Fibroblast of skin of right quadriceps (primary cell): ENCODE measurements around the gene SYNM.
"Not testable (repeated sequence)": the region's sequence is repeated elsewhere in the genome, so short reads cannot be mapped to it uniquely, and the experiment has no call there.

Source experiments
- DNase-seq: peaks from one replicate; pipeline ENCODE4 v3.0.0-alpha.2; 2013

The SYNM gene

DNA sequence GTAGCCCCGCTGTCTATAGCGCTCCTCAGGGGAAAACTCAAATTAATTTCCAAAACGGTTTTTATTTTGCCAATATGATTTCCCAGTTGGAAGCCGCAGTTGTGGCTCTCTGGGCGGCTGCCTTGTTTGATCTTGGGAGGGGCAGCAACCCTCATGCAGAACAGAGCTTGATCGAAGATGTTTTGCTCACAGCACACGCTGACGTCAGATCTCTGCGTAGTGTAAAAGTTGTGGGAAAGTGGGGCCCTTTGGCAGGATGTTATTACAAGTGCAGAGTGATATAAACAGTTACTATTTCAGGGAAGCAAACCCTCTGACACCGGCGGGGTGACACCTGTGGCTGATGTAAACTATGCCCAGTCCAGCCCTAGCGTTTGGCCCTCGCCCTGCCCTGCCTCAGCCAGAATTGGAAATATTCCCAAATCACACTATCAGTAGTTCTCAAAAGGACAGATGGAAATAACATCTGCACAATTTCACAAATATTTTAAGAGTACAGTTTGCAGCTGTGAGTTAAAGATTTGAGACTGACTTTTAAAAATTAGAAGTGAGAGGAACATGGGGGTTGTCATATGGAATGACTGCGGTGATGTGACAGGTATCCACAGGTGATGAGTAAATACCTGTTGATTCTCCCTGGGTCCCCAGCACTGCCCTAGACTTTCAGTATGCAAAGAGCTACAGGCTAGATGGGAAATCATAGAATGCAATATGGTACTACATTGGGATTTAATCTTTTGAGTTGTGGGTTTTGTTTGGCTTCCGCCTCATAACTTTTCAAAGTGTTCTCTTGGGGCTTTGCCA, 1.7 kb downstream of the SYNM start:
- no peak for DNase-seq

DNA sequence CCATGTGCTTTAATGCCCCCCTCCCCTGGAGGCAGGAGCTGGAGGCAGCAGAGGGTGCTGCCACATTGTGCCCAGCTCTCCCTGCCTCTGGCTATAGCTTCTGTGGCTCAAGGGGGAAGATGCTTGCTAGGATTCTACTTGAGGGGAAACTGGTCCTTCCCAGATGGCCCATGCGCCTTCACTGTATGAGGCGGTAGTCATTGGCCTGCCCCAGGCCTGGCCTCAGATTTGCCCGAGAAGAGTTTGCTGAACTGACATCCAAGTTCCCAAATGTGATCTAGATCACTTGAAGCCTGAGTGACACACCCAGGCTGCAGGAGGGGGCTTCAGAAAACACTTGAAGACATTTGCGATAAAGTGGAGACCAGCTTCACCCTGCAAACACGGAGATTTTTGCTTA, 4.1 kb downstream of the SYNM start:
- DNase-seq = no peak

DNA sequence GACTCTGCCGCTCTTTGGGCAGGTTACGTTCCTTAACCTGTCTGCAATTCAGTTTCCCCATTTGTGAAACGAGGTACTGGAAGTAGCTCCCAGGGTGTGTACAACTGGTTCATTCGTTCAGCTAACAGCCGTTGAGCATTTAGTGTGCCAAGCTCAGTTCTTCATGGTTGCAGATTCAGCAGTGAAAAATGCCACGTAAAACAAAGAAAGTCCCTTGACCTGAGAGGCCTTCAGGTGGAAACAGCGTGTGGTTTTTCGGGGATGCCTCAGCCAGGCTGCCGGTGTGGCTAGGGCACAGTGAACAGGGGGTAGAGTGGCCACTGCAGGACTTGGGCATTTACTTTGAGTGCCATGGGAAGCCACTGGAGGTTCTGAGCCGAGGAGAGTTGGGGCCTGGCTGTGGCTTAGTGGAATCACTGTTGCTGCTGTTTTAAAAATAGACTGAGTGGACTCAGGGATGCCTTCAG, 4.7 kb downstream of the SYNM start:
- DNase-seq = no peak

DNA sequence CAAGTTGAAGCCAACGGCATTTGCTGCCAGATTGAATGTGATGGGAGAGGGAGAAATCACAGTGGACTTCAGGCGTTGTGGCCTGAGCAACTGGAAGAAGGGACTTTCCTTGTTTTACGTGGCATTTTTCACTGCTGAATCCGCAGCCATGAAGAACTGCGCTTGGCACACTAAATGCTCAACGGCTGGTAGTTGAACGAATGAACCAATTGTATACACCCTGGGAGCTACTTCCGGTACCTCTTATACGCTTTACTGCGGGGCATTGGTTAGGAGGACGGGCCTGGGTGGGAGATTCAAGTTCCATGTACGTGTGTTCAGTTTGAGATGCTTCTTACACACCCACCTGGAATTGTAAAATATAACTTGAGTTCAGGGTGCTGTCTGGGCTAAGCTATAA, 5.2 kb downstream of the SYNM start:
- DNase-seq = no peak

DNA sequence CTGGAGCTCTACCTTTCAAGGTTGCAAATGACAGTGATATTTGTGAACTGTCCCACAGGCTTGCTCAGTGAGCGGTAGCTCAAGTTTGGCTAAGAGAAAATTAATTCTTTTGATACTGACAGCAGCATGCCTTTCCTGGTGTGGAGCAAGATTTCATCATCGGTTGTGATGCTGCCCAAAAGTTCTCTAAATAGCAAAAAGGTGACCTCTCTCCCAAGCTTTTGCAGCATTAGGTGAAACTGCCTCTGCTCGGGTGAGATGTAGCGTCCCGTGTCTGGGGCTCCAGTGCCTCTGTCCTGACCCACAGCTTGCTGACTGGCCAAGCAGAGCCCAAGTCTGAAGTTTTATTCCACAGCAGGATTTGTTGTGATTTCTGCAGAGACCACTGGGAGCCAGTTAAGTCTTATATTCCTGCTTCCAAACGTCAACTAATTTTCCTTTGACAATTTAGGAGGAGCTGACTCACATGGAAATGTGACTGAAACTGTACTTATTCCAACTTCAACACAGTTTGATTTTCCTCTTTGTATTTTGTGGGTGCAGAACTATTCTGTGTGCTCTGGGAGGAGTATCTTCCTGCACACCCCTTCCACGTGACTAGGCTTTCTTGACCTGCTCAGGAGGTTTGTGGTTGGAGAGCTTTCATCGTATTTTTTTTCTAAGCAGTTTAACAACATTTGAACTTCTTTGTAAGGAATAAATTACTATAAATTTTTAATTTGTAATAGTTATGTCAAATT, 5.9 kb downstream of the SYNM start:
- DNase-seq = peak; percentile 27

DNA sequence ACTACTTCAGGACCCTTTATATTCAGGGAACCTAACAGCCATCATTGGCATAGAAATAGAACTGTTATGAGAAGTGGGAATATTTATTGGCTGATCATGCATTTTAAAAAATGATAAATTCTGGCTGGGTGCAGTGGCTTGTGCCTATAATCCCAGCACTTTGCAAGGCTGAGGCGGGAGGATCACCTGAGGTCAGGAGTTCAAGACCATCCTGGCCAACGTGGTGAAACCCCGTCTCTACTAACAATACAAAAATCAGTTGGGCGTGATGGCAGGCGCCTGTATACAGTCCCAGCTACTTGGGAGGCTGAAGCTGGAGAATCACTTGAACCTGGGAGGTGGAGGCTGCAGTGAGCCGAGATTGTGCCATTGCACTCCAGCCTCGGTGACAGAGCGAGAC, 6.8 kb downstream of the SYNM start:
- not testable (repeated sequence) for DNase-seq

DNA sequence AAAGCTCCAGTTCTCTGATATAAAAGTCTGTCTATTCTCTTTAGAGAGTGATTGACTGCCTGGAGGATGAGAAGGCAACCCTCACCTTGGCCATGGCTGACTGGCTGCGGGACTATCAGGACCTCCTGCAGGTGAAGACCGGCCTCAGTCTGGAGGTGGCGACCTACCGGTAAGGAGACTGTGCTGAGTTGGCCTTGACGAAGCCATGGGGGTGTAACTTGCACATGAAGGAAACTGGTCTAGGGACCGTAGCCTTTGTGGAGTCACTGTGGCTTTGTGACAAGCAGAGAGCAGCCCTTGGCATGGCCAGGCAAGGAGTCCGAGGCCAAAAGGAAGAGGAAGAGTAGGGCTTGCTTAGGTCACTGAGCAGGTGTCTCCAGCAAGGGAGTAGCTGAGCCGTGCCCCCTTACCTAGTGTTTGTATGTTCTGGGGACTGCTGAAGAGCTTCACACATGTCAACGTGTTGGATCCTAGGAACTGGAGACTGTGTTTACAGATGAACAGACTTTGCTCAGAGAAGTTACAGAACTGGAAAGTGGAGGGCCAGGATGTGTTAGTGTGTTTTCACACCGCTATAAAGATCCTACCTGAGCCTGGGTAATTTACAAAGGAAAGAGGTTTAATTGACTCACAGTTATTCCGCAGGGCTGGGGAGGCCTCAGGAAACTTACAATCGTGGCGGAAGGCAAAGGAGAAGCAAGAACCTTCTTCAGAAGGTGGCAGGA, 8.8 kb downstream of the SYNM start:
- DNase-seq = no peak

DNA sequence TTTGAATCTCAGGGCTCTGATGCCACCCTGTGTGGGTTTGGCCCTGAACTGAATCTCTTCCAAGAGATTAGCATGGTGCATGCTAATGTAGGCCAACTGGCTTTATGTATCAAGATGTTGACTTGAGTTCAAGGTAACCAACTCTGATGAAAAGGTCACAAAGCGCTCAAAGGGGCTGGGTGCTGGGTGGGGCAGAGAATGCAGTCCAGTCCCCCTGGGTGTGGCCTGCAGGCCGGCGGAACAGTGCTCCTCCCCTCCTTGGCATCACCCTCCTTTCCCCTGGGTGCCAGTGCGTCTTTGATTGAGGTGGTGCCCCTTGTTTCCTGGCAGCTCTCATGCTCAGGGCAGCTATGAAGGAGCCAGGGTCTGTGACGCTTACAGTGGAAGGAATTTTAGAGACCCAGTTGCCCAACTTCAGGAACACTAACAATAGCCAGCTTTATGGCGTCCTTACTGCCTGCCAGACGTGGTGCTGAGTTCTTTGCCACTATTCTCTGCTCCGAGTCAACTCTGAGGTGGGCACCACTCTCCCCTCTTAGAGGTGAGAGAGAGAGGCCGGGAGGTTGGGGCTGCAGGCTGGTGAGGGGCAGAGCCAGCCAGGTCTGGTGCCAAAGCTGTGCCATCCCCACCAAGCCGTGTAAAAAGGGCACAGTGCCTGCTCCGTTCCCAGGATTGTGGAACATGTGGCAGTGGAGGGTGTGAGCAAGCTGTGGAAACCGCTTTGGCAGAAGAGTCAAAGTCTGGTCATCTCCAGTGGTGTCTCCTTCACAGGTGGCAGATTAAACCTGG, 9.8 kb downstream of the SYNM start:
- no peak for DNase-seq

DNA sequence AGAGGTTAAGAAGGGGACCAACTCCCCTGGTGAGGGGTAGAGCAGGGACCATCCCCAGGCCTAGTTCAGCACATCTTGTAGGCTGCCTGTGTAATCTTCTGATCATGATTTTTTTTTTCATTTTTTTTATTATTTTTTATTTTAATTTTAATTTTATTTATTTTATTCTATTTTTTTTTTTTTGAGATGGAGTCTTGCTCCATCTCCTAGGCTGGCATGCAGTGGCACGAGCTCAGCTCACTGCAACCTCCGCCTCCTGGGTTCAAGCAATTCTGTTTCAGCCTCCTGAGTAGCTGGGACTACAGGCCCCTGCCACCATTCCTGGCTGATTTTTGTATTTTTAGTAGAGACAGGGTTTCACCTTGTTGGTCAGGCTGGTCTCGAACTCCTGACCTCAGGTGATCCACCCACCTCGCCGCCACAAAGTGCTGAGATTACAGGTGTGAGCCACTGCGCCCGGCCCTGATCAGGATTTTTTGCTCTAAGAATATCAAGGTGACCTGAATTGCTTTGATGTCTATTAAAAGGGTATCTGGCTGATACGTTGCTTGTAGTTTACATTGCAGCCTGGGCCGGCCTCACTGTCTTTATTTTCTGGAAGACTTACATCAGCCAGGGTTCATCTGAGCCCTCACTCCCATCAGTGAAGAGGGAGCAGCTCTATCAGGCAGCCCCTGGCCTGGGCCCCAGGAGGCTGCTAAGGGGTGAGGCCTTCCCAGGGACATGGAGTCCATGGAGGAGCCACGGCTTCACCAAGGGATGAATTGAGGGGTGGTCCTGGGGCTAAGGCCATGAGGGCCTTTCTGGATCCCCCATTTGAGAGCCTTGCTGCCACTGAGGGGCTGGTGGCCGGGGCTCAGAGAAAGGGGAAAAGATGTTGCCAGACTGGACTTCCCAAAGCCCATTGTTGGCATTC, 10.7 kb downstream of the SYNM start:
- no peak for DNase-seq

DNA sequence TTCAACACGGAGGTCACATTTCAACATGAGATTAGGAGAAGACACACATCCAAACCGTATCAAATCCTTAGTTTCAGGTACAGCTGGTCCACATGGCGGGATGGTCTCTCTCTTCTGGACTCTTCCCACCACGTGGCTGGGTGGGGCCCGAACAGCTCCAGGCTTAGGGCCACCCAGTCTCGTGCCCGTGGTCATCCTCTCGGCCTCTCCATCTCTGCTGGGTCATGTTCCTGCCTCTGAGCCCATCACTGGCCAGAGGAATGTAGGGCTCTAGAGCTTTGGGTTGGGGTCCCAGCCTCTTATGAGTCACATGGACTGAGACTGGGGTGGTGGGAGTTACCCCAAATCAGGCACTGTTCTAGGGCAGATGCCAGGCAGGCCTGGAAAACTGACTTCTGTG, 12.2 kb downstream of the SYNM start:
- no peak for DNase-seq

DNA sequence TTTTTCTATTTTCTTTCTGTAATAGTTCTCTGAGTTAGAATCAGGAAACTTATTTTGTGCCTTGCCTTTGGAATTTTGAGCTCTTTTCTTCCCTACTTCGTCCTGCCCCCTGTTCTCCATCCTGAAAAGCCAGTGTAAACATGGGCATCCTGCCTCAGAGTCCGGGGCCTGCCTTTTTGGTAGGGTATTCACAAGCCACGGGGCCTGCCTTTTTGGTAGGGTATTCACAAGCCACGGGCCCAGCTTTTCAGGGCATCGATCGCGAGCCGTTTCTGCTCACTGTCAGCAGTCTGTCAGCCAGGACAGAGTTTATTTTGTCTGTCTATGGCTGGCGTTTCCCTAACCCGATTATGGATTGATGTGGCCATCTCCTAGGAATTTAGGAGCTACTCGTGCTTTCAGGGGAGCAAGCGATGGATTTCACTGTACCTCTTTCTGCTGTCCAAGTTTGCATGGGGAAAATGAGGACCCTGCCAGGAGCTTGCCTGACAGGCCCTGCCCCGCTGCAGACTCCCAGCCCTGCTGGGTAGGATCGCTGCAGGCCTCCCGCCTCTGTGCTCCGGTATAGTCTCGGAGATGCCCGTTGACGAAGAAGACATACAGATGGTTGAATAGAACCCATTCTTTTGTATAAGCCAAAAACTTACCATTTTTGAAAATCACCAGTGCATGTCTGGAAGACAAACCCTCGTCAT, 12.8 kb downstream of the SYNM start:
- no peak for DNase-seq

DNA sequence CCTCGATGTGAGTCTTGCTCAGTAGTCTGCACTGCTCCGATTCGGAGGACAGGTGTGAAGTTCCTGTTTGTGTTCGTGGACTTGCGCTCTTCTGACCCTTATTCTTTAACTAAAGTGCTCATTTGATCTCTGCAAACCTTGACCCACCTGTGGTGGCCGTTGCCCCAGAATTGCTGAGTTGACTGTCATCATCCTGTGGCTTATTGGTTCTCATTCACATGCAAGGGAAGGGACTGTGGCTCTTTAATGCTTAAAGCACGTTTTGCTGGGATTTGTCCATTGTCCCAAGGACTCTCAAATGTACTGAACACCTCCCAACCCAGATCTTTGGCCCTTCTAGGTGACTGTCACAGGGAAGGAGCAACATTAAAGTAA, 13.4 kb downstream of the SYNM start:
- DNase-seq = no peak

DNA sequence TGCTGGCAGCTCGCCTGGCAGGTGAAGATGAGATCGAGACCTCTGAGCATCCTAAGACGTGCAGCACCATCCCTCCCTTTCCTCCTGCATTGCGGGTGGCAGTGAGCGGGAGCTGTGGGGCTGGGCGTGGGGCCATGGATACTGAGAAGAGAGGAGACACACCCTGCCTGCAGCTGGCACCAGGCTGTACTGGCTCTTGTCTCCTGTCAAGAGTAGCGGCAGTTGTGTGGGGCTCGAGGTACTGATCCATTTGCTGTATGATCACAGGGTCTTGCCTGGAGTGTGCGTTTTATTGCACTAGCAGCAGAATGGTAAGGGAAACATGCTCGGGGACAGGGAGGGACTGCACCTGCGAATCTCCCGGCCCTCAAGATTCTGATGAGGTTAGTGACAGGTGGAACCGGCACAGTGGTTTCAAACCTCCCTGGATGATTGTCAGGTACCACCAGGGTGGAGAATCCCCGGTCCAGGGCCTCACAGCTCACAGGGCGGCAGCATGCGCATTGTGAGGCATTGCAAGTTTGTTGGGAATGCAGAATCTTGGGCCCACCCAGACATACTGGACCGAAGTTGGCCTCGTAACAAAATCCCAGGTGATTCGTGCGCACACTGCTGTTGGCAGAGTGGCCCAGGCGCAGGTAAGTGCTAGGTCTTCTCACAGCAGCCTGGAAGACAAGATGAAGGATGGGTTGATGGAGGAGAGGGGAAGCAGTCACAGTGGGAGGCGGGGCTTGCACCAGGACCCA, 14.1 kb downstream of the SYNM start:
- no peak for DNase-seq

DNA sequence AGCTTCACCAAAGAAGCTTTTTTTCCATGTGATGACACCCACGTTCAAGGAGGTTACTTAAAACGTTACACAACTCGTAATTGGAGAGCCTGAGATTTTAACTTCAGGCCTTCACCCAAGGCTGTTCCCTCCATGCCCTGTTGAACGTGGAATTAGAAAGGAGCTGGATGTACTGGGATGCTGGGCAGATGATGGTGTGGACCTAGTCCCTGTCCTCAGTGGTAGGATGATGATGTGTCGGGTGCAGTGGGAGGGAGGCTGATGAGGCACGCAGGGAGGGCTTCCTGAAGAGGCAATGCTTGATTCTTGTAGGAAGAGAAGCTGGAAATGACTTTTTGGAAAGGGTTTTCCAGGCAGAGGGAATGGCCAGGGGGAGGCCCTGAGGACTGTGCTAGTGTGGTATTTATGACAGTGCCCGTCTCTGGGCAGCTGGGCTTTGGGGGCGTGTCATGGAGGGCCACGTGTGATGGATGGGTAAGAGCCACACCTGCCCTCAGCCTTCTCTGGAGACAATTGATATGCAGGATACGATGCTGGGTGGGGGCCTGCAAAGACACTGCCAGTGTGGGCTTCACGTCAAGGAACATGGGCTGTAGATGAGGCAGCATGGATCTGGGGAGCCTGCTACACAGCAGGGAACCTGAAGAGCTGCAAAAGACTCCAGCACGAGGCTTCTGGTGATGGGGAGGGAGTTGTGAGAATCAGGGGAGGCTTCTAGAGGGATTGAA, 15.3 kb downstream of the SYNM start:
- DNase-seq = no peak

DNA sequence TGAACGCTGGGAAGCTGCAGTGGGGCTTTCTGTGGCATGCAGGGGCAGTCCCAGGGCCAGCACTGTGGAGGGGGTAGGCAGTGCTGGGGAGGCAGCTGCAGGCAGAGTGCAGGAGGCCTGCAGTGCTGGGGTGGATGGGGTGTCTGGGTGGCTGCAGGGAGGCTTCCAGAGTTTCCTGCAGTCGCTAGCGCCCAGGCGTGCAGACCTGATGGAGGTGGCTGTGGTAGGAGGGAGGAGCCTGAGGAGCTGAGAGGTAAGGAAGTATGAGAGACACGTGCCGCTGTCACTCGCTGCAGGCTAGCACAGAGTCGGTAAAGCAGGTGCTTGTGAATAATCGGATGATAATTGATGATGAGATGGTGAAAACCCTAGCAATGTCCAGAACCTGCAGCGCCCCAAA, 16.3 kb downstream of the SYNM start:
- DNase-seq = no peak

DNA sequence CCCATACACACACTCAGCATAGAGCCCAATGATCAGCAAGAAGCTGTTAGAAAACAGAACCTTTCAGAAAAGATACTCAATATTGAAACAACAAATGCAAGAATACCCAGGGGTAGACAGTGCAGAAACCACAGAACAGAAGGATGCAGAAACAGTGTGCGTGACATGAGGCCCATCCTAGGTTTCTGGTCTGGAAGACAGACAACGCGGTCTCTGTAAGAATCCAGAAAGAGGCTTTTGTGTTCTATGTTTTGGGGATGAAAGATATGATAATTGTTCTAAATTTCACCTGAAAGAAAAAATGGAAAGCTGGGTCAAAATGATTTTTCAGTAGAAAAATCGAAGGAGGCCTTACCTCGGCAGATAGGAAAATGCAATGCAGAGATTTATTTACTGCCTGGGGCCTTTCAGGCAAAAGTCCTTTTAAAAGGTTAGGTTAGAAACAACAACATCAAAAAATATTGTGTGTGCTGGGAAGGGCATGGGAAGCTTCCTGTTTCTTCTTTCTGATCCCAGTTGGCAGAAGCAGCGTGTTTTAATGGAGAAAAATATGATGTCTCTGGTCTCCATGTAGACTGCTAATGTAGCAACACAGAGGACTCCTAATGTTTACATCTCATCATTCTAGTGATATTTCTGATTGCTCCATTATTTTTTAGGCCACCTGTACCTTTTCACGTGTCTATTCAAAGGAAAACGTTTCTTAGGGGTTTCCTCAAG, 17.0 kb downstream of the SYNM start:
- DNase-seq = no peak

DNA sequence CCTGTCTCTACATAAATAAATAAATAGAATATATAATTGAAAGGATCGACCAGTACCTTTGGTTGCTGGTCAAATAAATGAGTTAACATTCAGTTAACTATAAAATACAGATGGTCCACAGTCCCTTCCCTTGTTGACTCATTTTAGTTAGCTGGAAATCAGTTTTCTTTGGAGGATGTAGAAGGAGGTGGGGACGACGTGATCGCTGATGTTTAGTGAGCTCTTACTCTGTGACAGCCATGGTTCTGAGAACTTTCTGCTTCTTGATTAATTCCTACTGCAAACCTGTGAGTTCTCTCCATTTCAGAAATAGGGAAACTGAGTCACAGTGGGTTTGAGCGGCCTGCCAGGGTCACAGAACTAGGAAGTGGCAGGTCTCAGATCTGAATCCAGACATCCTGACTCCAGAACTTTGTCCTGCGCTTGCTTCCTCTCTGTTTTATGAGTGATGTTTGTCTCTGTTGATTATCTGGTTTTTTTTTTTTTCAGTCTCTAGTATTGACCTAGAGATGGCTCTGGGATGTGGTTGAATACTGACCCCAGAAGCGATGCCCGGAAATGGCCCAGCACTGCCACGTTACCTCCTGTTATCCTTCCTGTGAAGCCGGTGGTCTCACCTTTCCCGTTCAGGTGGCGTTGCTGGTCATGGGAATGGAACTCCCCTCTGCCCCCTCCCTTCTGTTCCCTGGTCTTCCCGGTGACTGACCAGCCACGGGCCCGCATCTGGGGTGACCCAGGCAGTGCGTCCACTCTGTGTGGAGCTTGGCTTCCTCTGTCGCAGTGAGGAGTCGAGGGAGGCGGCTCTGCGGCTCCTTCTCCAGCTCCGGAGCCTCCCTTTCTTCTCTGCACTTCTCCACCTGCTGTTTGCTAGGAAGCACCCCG, 18.2 kb downstream of the SYNM start:
- no peak for DNase-seq
